Activated CD4-positive, alpha-beta T cell treated with anti-CD3 and anti-CD28 coated beads, Interleukin-2, Interleukin-4, amounts not matched to agents 100 ng/mL and 50 ng/mL, durations not matched to agents 16 hours and 8 hours (primary cell): ENCODE measurements around the gene TBPL1.
A peak's percentile ranks its signal among the peaks of the same experiment; 100 is the strongest.
"Not testable (repeated sequence)": the region's sequence is repeated elsewhere in the genome, so short reads cannot be mapped to it uniquely, and the experiment has no call there.

Source experiments
- DNase-seq: peaks from one replicate; pipeline ENCODE4 v3.0.0-alpha.2; 2020; ENCODE audit warnings: low spot score

Gene TBPL1

GRCh38 chr6:133952815-133953633 lies at the start of gene TBPL1:
TSS of gene TBPL1 (plus strand) at chr6:133953224. CDS start at chr6:133980126, 26,902 bp downstream.
- peak; percentile 94 for DNase-seq

- DNase-seq: no peak
These were observed 49.2 kb upstream of the TBPL1 start for GRCh38 chr6:133903855-133904254.

- DNase-seq: no peak
These were observed 47.0 kb upstream of the TBPL1 start for GRCh38 chr6:133906050-133906449.

GRCh38 chr6:133916650-133917151 lies 36.3 kb upstream of the TBPL1 start:
- DNase-seq: peak; percentile 79

GRCh38 chr6:133917781-133918180 lies 35.2 kb upstream of the TBPL1 start:
- no peak for DNase-seq

- DNase-seq: no peak
These were observed 34.7 kb upstream of the TBPL1 start for GRCh38 chr6:133918208-133918930.

GRCh38 chr6:133919362-133919761 lies 33.7 kb upstream of the TBPL1 start:
- DNase-seq: no peak

GRCh38 chr6:133921249-133921859 lies 31.7 kb upstream of the TBPL1 start:
- peak; percentile 72 for DNase-seq

GRCh38 chr6:133923938-133924593 lies 29.0 kb upstream of the TBPL1 start:
- peak; percentile 62 for DNase-seq

GRCh38 chr6:133931221-133931620 lies 21.8 kb upstream of the TBPL1 start:
- DNase-seq: not testable (repeated sequence)

GRCh38 chr6:133936352-133936751 lies 16.7 kb upstream of the TBPL1 start:
- DNase-seq: not testable (repeated sequence)

- no peak for DNase-seq
These were observed 15.1 kb upstream of the TBPL1 start for GRCh38 chr6:133937909-133938308.

GRCh38 chr6:133938533-133938932 lies 14.5 kb upstream of the TBPL1 start:
- no peak for DNase-seq

GRCh38 chr6:133939778-133940667 lies 13.0 kb upstream of the TBPL1 start:
- no peak for DNase-seq

- DNase-seq: no peak
These were observed 7.9 kb upstream of the TBPL1 start for GRCh38 chr6:133945158-133945557.

GRCh38 chr6:133947302-133947900 lies 5.6 kb upstream of the TBPL1 start:
- DNase-seq: no peak

- DNase-seq: no peak
These were observed 4.6 kb upstream of the TBPL1 start for GRCh38 chr6:133948472-133948871.

- DNase-seq: no peak
These were observed 1.8 kb upstream of the TBPL1 start for GRCh38 chr6:133951227-133951626.

- peak; percentile 49 for DNase-seq
These were observed 876 bp upstream of the TBPL1 start for GRCh38 chr6:133951881-133952814.
